ENCODE results near the gene TMEM183A. TPM values are rescaled to one million over a fixed set of nuclear protein-coding genes. Genes with fewer than 3 reads are reported as not detected.

The TMEM183A gene, protein sequence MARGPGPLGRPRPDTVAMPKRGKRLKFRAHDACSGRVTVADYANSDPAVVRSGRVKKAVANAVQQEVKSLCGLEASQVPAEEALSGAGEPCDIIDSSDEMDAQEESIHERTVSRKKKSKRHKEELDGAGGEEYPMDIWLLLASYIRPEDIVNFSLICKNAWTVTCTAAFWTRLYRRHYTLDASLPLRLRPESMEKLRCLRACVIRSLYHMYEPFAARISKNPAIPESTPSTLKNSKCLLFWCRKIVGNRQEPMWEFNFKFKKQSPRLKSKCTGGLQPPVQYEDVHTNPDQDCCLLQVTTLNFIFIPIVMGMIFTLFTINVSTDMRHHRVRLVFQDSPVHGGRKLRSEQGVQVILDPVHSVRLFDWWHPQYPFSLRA
- 69.9 and 83.6 TPM in 2 replicates for total RNA-seq

DNA sequence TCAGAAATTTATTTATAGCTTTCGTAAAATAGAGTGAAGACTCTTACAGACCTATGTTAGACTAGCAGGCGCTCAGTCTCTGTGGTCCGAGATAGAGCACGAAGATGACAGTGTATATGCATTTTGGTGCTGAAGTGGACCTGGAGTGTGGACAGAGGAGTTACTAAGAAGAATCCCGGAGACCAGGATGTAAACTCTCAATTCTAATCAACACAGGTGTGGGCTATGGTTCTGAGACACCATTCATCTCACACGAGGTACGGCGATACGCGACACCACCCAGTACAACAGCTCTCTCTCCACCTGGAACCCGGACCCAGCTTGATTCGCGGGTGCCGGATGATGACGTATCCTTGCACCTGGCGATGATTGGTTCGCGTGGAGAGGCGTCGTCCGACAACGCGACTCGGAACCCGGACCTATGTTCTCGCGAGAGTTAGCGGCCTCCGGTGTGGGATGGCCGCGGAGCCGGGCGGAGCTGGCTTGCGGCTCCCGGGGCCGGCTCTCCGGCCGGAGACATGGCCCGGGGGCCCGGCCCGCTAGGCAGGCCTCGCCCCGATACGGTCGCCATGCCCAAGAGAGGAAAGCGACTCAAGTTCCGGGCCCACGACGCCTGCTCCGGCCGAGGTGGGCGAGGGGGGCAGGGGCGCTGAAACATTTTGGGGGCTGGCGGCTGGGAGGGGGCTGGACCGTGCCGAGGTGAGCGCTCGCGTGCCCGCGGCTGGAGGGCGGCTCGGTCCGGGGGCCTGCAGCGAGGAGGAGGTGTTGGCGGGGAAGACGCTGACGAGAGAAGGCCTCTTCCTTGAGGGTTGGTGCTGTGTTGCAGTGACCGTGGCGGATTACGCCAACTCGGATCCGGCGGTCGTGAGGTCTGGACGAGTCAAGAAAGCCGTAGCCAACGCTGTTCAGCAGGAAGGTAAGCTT is at the start of gene TMEM183A:
TMEM183A (plus strand) TSS at position 427 of the 924 bp plus-strand sequence; CDS start at position 519, 92 bp downstream.
- no peaks in the 10 kb centered on the region for H3K9me3 Mint-ChIP-seq
- peaks cover 12% of the 10 kb centered on the region for H3K36me3 Mint-ChIP-seq (ENCODE audit: low read depth)
- H3K4me1 Mint-ChIP-seq (ENCODE audit: low read depth), result peaks cover 34% of the 10 kb centered on the region
- H3K4me3 Mint-ChIP-seq, result peak within 1 kb of the TSS; percentile 89
- intact Hi-C loops (cut with micrococcal nuclease), result loop anchor here (1.0 to 5.0 kb wide), 8 partner anchors 19 to 665 kb away; partner anchors contain the start of genes ADIPOR1, CYB5R1, KDM5B and KLHL12
- peak within 1 kb of the TSS; percentile 96 for H3K27ac Mint-ChIP-seq
- peak; percentile 95 for DNase-seq (ENCODE audit: low spot score)
- H3K27me3 Mint-ChIP-seq (ENCODE audit: insufficient read depth), result no peaks in the 10 kb centered on the region

- H3K36me3 Mint-ChIP-seq (ENCODE audit: low read depth), result peaks cover 14% of the 10 kb centered on the region
- peaks cover 2% of the 10 kb centered on the region for H3K27me3 Mint-ChIP-seq (ENCODE audit: insufficient read depth)
- intact Hi-C loops (cut with micrococcal nuclease), result loop anchor here (1.0 to 2.0 kb wide), 8 partner anchors 9 to 609 kb away; partner anchors contain the start of genes CYB5R1, KLHL12, PCAT6 and PPFIA4
- peaks cover 46% of the 10 kb centered on the region for H3K4me1 Mint-ChIP-seq (ENCODE audit: low read depth)
- H3K27ac Mint-ChIP-seq, result peak within 1 kb of the TSS; percentile 80
- peak within 1 kb of the TSS; percentile 89 for H3K4me3 Mint-ChIP-seq
- DNase-seq (ENCODE audit: low spot score), result peak; percentile 92
- H3K9me3 Mint-ChIP-seq, result no peaks in the 10 kb centered on the region
Measured at GRCh38 chr1:202957733-202958543, 49.2 kb upstream of the TMEM183A start, which contains the start of gene ADIPOR1. Gene ADIPOR1, minus strand, starts transcription at chr1:202958312. Its CDS starts 7,242 bp downstream, at chr1:202951070.

DNA sequence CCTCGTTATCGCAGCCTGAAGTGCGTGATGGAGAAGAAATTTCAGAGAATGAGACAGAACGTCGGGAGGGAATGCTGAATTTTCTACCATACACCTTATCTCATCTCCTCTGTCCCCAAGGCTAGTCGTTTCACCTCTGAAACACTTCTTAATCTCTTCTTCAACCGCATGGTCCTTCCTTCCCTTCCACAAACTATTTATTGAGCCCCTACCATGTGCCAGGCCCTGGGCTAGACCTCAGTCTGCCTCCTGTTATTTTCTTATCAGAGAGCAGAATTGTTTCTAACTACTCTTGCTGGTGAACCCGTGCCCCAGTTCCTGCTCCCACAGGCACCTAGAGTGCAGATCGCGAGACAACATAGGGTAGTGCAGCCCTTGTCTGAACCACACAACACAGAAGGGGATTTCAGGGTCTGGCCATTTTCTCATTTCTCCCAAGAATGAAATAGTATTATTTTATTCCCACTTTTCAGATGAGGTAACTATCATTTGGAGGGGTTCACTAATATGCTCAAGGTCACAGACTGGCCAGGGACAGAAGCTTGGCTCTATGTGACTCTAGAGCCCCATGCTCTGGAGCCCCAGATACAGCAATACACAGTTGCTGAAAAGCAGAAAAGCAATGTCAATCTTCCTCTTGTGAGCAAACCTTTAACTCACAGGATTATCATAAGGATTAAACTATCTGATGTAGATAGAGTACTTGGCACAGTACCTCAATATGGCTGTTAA is 48.5 kb upstream of the TMEM183A start:
- peaks cover 2% of the 10 kb centered on the region for H3K27me3 Mint-ChIP-seq (ENCODE audit: insufficient read depth)
- DNase-seq (ENCODE audit: low spot score), result no peak
- H3K4me1 Mint-ChIP-seq (ENCODE audit: low read depth), result peaks cover 39% of the 10 kb centered on the region
- no peaks in the 10 kb centered on the region for H3K9me3 Mint-ChIP-seq
- intact Hi-C loops (cut with micrococcal nuclease), result loop anchor here (1.0 to 2.0 kb wide), 8 partner anchors 9 to 610 kb away; partner anchors contain the start of genes CYB5R1, KLHL12, PCAT6 and PPFIA4
- peak overlapping the region; percentile 89 for H3K4me3 Mint-ChIP-seq
- peaks cover 17% of the 10 kb centered on the region for H3K36me3 Mint-ChIP-seq (ENCODE audit: low read depth)
- peak overlapping the region; percentile 80 for H3K27ac Mint-ChIP-seq

GRCh38 chr1:202959276-202959620 is 47.9 kb upstream of the TMEM183A start:
- Mint-ChIP-seq H3K9me3 (no peaks in the 10 kb centered on the region), H3K36me3 (ENCODE audit: low read depth) (peaks cover 16% of the 10 kb centered on the region), H3K4me1 (ENCODE audit: low read depth) (peaks cover 35% of the 10 kb centered on the region), H3K27me3 (ENCODE audit: insufficient read depth) (peaks cover 2% of the 10 kb centered on the region), H3K27ac (no peak overlapping the region), H3K4me3 (peak overlapping the region; percentile 89)
- intact Hi-C loops (cut with micrococcal nuclease), result loop anchor here (2.0 kb wide), 4 partner anchors 40 to 610 kb away; partner anchors contain the start of genes PCAT6, PPFIA4 and PPP1R12B
- DNase-seq (ENCODE audit: low spot score), result no peak

DNA sequence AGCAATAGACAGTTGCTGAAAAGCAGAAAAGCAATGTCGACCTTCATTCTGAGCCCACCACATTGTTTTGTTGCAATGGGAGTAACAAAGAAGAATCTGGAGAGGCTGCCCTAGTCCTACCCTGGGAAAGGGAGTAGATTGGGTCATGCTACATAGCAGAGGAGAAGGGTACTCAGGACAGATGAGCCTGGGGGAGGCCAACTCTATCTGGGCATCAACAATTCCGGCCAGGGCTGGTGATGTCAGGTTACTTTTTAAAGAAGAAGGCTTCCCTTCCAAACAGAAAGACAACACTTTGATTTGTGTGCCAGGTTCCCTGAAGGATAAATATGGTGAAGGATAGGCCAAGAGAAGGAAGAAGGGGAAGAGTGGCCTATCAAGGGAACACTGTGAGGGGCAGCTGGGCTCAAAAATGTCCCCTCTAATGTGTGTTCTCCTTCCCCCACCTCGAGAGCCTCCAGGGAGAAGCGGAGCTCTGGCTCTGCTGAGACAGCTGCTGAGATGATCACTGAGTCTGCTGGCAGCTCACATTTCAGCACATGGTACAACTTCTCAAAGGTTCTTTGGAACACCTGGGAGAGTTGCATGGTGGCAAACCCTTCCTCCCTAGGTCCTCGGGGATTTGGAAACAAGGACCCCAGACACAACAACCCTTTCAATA is 45.8 kb upstream of the TMEM183A start:
- Mint-ChIP-seq H3K9me3 (no peaks in the 10 kb centered on the region), H3K36me3 (ENCODE audit: low read depth) (peaks cover 15% of the 10 kb centered on the region), H3K27me3 (ENCODE audit: insufficient read depth) (peaks cover 2% of the 10 kb centered on the region), H3K4me3 (no peak overlapping the region), H3K4me1 (ENCODE audit: low read depth) (peaks cover 35% of the 10 kb centered on the region), H3K27ac (no peak overlapping the region)
- no peak for DNase-seq (ENCODE audit: low spot score)
- intact Hi-C loops (cut with micrococcal nuclease), result no loop called here

- H3K27ac Mint-ChIP-seq, result peak overlapping the region; percentile 8
- peak overlapping the region; percentile 87 for H3K4me3 Mint-ChIP-seq
- peaks cover 2% of the 10 kb centered on the region for H3K27me3 Mint-ChIP-seq (ENCODE audit: insufficient read depth)
- H3K9me3 Mint-ChIP-seq, result no peaks in the 10 kb centered on the region
- intact Hi-C loops (cut with micrococcal nuclease), result no loop called here
- DNase-seq (ENCODE audit: low spot score), result no peak
- peaks cover 14% of the 10 kb centered on the region for H3K36me3 Mint-ChIP-seq (ENCODE audit: low read depth)
- peaks cover 35% of the 10 kb centered on the region for H3K4me1 Mint-ChIP-seq (ENCODE audit: low read depth)
Measured at GRCh38 chr1:202964791-202965410, 42.3 kb upstream of the TMEM183A start.

- no peaks in the 10 kb centered on the region for H3K9me3 Mint-ChIP-seq
- H3K4me3 Mint-ChIP-seq, result peak overlapping the region; percentile 87
- H3K27me3 Mint-ChIP-seq (ENCODE audit: insufficient read depth), result peaks cover 3% of the 10 kb centered on the region
- H3K27ac Mint-ChIP-seq, result no peak overlapping the region
- peaks cover 35% of the 10 kb centered on the region for H3K4me1 Mint-ChIP-seq (ENCODE audit: low read depth)
- DNase-seq (ENCODE audit: low spot score), result no peak
- peaks cover 14% of the 10 kb centered on the region for H3K36me3 Mint-ChIP-seq (ENCODE audit: low read depth)
- intact Hi-C loops (cut with micrococcal nuclease), result no loop called here
Measured at GRCh38 chr1:202965422-202965821, 41.8 kb upstream of the TMEM183A start.

DNA sequence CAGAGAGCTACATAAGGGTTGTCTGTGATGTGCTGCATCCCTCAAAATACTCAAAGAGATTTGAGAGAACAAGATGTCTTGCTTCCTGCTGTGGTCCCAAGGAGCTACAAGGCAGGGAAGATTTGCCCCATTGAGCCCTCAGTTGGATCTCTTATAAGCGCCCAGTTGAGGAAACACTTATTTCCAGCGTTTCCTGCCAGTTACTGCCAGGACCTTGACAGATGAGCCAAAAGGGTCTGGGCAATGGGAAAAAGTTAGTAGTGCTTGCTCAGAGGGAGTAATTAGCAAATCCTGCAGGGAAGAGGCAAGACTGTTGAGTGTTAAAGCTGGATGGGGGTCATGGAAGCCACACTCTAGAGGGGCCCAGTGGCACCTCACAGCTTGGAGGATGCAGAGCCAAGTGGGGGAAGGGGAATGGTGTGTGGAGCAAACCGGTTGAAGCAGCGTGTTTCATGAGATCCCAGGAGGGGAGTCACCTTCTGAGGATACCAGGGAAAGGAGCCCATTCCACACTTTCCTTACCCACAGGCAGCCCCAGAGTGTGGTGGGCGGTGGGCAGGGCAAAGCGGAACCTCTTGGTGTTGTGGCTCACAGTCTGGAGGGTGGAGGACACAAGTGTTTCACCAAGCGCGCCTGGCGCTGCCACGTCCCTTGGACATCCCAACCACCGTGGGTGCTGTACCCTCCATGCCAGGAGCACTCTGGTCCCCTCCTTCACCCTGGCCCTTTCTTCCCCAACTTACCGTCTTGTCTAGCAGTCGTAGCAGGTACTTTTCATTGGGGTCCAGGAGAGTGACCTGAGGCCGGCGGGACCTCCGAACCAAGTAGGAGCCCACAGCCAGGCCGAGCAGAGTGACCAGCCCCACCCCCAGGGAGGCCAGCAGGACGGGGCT is 40.9 kb upstream of the TMEM183A start:
- Mint-ChIP-seq H3K27me3 (ENCODE audit: insufficient read depth) (peaks cover 3% of the 10 kb centered on the region), H3K27ac (peak overlapping the region; percentile 37), H3K9me3 (no peaks in the 10 kb centered on the region), H3K4me3 (peak overlapping the region; percentile 87), H3K36me3 (ENCODE audit: low read depth) (peaks cover 14% of the 10 kb centered on the region), H3K4me1 (ENCODE audit: low read depth) (peaks cover 35% of the 10 kb centered on the region)
- no peak for DNase-seq (ENCODE audit: low spot score)
- intact Hi-C loops (cut with micrococcal nuclease), result no loop called here

- Mint-ChIP-seq H3K9me3 (no peaks in the 10 kb centered on the region), H3K4me3 (peak overlapping the region; percentile 91), H3K4me1 (ENCODE audit: low read depth) (peaks cover 35% of the 10 kb centered on the region), H3K36me3 (ENCODE audit: low read depth) (peaks cover 10% of the 10 kb centered on the region), H3K27me3 (ENCODE audit: insufficient read depth) (peaks cover 6% of the 10 kb centered on the region), H3K27ac (peak overlapping the region; percentile 85)
- intact Hi-C loops (cut with micrococcal nuclease), result loop anchor here (1.0 to 2.0 kb wide), 5 partner anchors 9 to 59 kb away; partner anchors contain the start of genes ADIPOR1, KLHL12, PPFIA4 and TMEM183A
- peak; percentile 12 for DNase-seq (ENCODE audit: low spot score)
Measured at GRCh38 chr1:202967684-202968281, 39.4 kb upstream of the TMEM183A start.

GRCh38 chr1:202968351-202968750 is 38.8 kb upstream of the TMEM183A start:
- Mint-ChIP-seq H3K36me3 (ENCODE audit: low read depth) (peaks cover 7% of the 10 kb centered on the region), H3K27me3 (ENCODE audit: insufficient read depth) (peaks cover 11% of the 10 kb centered on the region), H3K4me3 (peak overlapping the region; percentile 91), H3K27ac (peak overlapping the region; percentile 19), H3K4me1 (ENCODE audit: low read depth) (peaks cover 35% of the 10 kb centered on the region), H3K9me3 (no peaks in the 10 kb centered on the region)
- no peak for DNase-seq (ENCODE audit: low spot score)
- intact Hi-C loops (cut with micrococcal nuclease), result loop anchor here (1.0 to 2.0 kb wide), 2 partner anchors 30 to 41 kb away; partner anchors contain the start of gene KLHL12
